K562 (cell line): ENCODE results near the gene ADIPOR2.

ENCODE experiments used
- TF ChIP-seq, protein P1 (sequence below), 3 experiments: IDR thresholded peaks in 2 of 3; conservative IDR thresholded peaks in 1 of 3; 2 replicates each; pipeline ENCODE4 v1.5.1; 2011 to 2012; ENCODE audit warnings: low read length in 3 of 3, mild to moderate bottlenecking in 3 of 3, control low read depth in 2 of 3, improper control_type of control experiment in 1 of 3, inconsistent platforms in 1 of 3, low read depth in 1 of 3, mixed read lengths in 1 of 3, moderate library complexity in 1 of 3; ENCODE audit not compliant: insufficient read depth in 2 of 3
- TF ChIP-seq, protein P2 (sequence below): fragments of 250-450 bp; sonication (Bioruptor Pico); IDR thresholded peaks from 2 replicates; pipeline ENCODE4 v1.8.0; 2021; ENCODE audit warnings: mild to moderate bottlenecking, moderate library complexity
- TF ChIP-seq, protein P3 (sequence below): fragments of 450-650 bp; IDR thresholded peaks from 2 replicates; pipeline ENCODE4 v1.6.1; 2018; ENCODE audit warnings: mild to moderate bottlenecking, low read depth; ENCODE audit not compliant: partially characterized antibody

DNA sequence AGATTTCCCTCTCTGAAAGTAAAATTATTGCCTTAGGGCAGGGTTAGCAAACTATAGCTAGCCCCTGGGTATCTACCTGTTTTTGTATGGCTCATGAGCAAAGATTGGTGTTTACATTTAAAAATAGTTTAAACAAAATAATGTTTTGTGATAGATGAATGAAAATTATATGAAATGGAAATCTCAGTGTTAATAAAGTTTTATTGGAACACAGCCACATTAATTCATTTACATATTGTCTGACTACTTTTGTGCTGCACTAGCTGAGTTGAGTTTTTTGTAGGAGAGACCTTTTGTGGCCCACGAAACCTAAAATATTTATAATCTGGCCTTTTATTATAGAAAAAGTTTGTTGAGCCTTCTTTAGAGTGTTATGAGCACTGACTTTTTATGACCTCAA, 48.5 kb downstream of the ADIPOR2 start:
- TF ChIP-seq, protein P1, sequence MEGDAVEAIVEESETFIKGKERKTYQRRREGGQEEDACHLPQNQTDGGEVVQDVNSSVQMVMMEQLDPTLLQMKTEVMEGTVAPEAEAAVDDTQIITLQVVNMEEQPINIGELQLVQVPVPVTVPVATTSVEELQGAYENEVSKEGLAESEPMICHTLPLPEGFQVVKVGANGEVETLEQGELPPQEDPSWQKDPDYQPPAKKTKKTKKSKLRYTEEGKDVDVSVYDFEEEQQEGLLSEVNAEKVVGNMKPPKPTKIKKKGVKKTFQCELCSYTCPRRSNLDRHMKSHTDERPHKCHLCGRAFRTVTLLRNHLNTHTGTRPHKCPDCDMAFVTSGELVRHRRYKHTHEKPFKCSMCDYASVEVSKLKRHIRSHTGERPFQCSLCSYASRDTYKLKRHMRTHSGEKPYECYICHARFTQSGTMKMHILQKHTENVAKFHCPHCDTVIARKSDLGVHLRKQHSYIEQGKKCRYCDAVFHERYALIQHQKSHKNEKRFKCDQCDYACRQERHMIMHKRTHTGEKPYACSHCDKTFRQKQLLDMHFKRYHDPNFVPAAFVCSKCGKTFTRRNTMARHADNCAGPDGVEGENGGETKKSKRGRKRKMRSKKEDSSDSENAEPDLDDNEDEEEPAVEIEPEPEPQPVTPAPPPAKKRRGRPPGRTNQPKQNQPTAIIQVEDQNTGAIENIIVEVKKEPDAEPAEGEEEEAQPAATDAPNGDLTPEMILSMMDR (IDR thresholded peaks at IDR 0.05 in 2 of 3, conservative IDR thresholded peaks at IDR 0.05 in 1 of 3; ENCODE audit: insufficient read depth in 2 of 3, low read depth in 1 of 3, low read length in 3 of 3) = no peak
- TF ChIP-seq, protein P2, sequence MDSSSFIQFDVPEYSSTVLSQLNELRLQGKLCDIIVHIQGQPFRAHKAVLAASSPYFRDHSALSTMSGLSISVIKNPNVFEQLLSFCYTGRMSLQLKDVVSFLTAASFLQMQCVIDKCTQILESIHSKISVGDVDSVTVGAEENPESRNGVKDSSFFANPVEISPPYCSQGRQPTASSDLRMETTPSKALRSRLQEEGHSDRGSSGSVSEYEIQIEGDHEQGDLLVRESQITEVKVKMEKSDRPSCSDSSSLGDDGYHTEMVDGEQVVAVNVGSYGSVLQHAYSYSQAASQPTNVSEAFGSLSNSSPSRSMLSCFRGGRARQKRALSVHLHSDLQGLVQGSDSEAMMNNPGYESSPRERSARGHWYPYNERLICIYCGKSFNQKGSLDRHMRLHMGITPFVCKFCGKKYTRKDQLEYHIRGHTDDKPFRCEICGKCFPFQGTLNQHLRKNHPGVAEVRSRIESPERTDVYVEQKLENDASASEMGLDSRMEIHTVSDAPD (CRISPR knock-in tag) = no peak
- TF ChIP-seq, protein P3, sequence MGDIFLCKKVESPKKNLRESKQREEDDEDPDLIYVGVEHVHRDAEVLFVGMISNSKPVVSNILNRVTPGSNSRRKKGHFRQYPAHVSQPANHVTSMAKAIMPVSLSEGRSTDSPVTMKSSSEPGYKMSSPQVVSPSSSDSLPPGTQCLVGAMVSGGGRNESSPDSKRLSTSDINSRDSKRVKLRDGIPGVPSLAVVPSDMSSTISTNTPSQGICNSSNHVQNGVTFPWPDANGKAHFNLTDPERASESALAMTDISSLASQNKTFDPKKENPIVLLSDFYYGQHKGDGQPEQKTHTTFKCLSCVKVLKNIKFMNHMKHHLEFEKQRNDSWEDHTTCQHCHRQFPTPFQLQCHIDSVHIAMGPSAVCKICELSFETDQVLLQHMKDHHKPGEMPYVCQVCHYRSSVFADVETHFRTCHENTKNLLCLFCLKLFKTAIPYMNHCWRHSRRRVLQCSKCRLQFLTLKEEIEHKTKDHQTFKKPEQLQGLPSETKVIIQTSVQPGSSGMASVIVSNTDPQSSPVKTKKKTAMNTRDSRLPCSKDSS = no peak
